Mammary epithelial cell (primary cell): ENCODE measurements around the gene CAMK2A.
"Not testable (repeated sequence)": the region's sequence is repeated elsewhere in the genome, so short reads cannot be mapped to it uniquely, and the experiment has no call there.

ENCODE experiments used
- CTCF ChIP-seq, 2 donors: IDR thresholded peaks in 1 of 2; conservative IDR thresholded peaks in 1 of 2; 2 replicates each; pipeline ENCODE4 v1.5.1; 2011 to 2012; ENCODE audit warnings: inconsistent platforms in 2 of 2, low read length in 2 of 2, mild to moderate bottlenecking in 2 of 2, control low read depth in 1 of 2, low read depth in 1 of 2; ENCODE audit not compliant: insufficient read depth in 1 of 2; ENCODE audit errors: extremely low read depth in 1 of 2
- EZH2 ChIP-seq: IDR thresholded peaks from 2 replicates; pipeline ENCODE4 v1.6.1; 2012; ENCODE audit warnings: low read length, inconsistent platforms, borderline replicate concordance

GRCh38 chr5:150233706-150234105 is 55.9 kb downstream of the CAMK2A start:
- TF ChIP-seq CTCF (conservative IDR thresholded peaks at IDR 0.05 in 1 of 2, IDR thresholded peaks at IDR 0.05 in 1 of 2; ENCODE audit: extremely low read depth in 1 of 2, insufficient read depth in 1 of 2, low read depth in 1 of 2, low read length in 2 of 2); EZH2: not testable (repeated sequence)
